Uterus (tissue), 4 donors: ENCODE results near the gene FNDC10. TPM values are rescaled to one million over a fixed set of nuclear protein-coding genes. Genes with fewer than 3 reads are reported as not detected.
"Not testable (repeated sequence)": the region's sequence is repeated elsewhere in the genome, so short reads cannot be mapped to it uniquely, and the experiment has no call there.

ENCODE experiments used
- DNase-seq, 2 donors: peaks; one replicate each; pipeline ENCODE4 v3.0.0-alpha.2; 2019 to 2020
- H3K27ac ChIP-seq, 2 donors: fragments of 200-600 bp; sonication (generic); 1 replicate in 1 of 2; 2 replicates in 1 of 2; pipeline ENCODE4 v1.5.1; 2016 to 2018
- H3K27me3 ChIP-seq, 2 donors: fragments of 200-600 bp; sonication (generic); one replicate each; pipeline ENCODE4 v1.5.1; 2018 to 2019; ENCODE audit warnings: control low read depth in 1 of 2
- H3K36me3 ChIP-seq, 2 donors: fragments of 200-600 bp; sonication (generic); one replicate each; pipeline ENCODE4 v1.5.1; 2019; ENCODE audit warnings: control low read depth in 1 of 2
- H3K4me1 ChIP-seq, 2 donors: fragments of 200-600 bp; sonication (generic); one replicate each; pipeline ENCODE4 v1.5.1; 2018 to 2019; ENCODE audit warnings: control low read depth in 1 of 2
- H3K4me3 ChIP-seq, 2 donors: fragments of 200-600 bp; sonication (generic); 1 replicate in 1 of 2; 2 replicates in 1 of 2; pipeline ENCODE4 v1.5.1; 2018 to 2019; ENCODE audit warnings: mild to moderate bottlenecking in 1 of 2
- H3K9me3 ChIP-seq, 2 donors: fragments of 200-600 bp; sonication (generic); one replicate each; pipeline ENCODE4 v1.5.1; 2019; ENCODE audit warnings: control low read depth in 1 of 2
- POLR2A ChIP-seq, 2 donors: fragments of 450-650 bp; IDR thresholded peaks; one replicate each; pipeline ENCODE4 v1.6.1; 2016; ENCODE audit warnings: antibody characterized with exemption in 2 of 2, mild to moderate bottlenecking in 1 of 2, moderate library complexity in 1 of 2
- intact Hi-C: fragments of 100-400 bp; cut with DNase I; formaldehyde crosslinking; loops from one replicate; pipeline ENCODE4 v1.15.1; 2023; ENCODE audit warnings: low total_unique reads
- total RNA-seq, 4 donors: library from RNA; depleted of rRNA in 3 of 4; stranded (reverse); fragments of >200 nt in 3 of 4; gene quantifications; one replicate each; pipeline versions ENCODE4 v1.1.0 to v1.2.4, GENCODE V29; 2014 to 2023
- TF ChIP-seq, protein P1 (sequence below), 4 experiments: fragments of 200-600 bp in 2 of 4; fragments of 450-650 bp in 2 of 4; sonication (generic) in 2 of 4; IDR thresholded peaks; one replicate each; pipeline ENCODE4 v1.5.1; 2016 to 2019; ENCODE audit warnings: antibody characterized with exemption in 4 of 4, mild to moderate bottlenecking in 2 of 4, moderate library complexity in 1 of 4
- donor health status: DM: yes; HTN: yes; CAD: no.

FNDC10 gene
- total RNA-seq, 4 donors from 2014 or later: 0.40 to 0.48 TPM; not detected in 2

GRCh38 chr1:1598720-1599029, 1.3 kb downstream of the FNDC10 start:
- TF ChIP-seq, protein P1, sequence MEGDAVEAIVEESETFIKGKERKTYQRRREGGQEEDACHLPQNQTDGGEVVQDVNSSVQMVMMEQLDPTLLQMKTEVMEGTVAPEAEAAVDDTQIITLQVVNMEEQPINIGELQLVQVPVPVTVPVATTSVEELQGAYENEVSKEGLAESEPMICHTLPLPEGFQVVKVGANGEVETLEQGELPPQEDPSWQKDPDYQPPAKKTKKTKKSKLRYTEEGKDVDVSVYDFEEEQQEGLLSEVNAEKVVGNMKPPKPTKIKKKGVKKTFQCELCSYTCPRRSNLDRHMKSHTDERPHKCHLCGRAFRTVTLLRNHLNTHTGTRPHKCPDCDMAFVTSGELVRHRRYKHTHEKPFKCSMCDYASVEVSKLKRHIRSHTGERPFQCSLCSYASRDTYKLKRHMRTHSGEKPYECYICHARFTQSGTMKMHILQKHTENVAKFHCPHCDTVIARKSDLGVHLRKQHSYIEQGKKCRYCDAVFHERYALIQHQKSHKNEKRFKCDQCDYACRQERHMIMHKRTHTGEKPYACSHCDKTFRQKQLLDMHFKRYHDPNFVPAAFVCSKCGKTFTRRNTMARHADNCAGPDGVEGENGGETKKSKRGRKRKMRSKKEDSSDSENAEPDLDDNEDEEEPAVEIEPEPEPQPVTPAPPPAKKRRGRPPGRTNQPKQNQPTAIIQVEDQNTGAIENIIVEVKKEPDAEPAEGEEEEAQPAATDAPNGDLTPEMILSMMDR (IDR thresholded peaks at IDR 0.05): no peak
- TF ChIP-seq POLR2A (IDR thresholded peaks at IDR 0.05): no peak
- Histone ChIP-seq H3K9me3 (no peaks in the 10 kb centered on the region), H3K27me3 (peaks cover 0 to 5% of the 10 kb centered on the region in 2 donors), H3K36me3 (no peaks in the 10 kb centered on the region), H3K4me1 (peaks cover 0 to 4% of the 10 kb centered on the region in 2 donors), H3K27ac (no peak overlapping the region), H3K4me3 (no peak overlapping the region)
- DNase-seq: no peak
- intact Hi-C loops: no loop called here

- intact Hi-C loops: no loop called here
- H3K4me1 ChIP-seq: peaks cover 0 to 4% of the 10 kb centered on the region in 2 donors
- no peaks in the 10 kb centered on the region for H3K9me3 ChIP-seq
- no peak overlapping the region for H3K4me3 ChIP-seq
- no peak for TF ChIP-seq POLR2A (IDR thresholded peaks at IDR 0.05)
- TF ChIP-seq, protein P1 (IDR thresholded peaks at IDR 0.05): no peak
- no peaks in the 10 kb centered on the region for H3K36me3 ChIP-seq
- no peak for DNase-seq
- peaks cover 0 to 5% of the 10 kb centered on the region in 2 donors for H3K27me3 ChIP-seq
- H3K27ac ChIP-seq: no peak overlapping the region
These were observed 1.8 kb downstream of the FNDC10 start for GRCh38 chr1:1598051-1598719.

GRCh38 chr1:1597275-1597930, 2.5 kb downstream of the FNDC10 start:
- H3K9me3 ChIP-seq: no peaks in the 10 kb centered on the region
- H3K4me3 ChIP-seq: no peak overlapping the region
- peaks cover 0 to 4% of the 10 kb centered on the region in 2 donors for H3K4me1 ChIP-seq
- intact Hi-C loops: no loop called here
- H3K27me3 ChIP-seq: peaks cover 0 to 5% of the 10 kb centered on the region in 2 donors
- H3K27ac ChIP-seq: no peak overlapping the region
- no peak for DNase-seq
- H3K36me3 ChIP-seq: no peaks in the 10 kb centered on the region
- no peak for TF ChIP-seq POLR2A (IDR thresholded peaks at IDR 0.05)
- TF ChIP-seq, protein P1 (IDR thresholded peaks at IDR 0.05): no peak

- TF ChIP-seq, protein P1 (IDR thresholded peaks at IDR 0.05): no peak
- TF ChIP-seq POLR2A (IDR thresholded peaks at IDR 0.05): no peak
- H3K36me3 ChIP-seq: no peaks in the 10 kb centered on the region
- H3K9me3 ChIP-seq: no peaks in the 10 kb centered on the region
- H3K4me1 ChIP-seq: peaks cover 0 to 4% of the 10 kb centered on the region in 2 donors
- intact Hi-C loops: no loop called here
- DNase-seq: no peak
- H3K27me3 ChIP-seq: peaks cover 0 to 5% of the 10 kb centered on the region in 2 donors
- no peak overlapping the region for H3K4me3 ChIP-seq
- no peak overlapping the region for H3K27ac ChIP-seq
These were observed 3.3 kb downstream of the FNDC10 start for GRCh38 chr1:1596493-1597274.

GRCh38 chr1:1595341-1595740, 4.6 kb downstream of the FNDC10 start:
- H3K27me3 ChIP-seq, H3K9me3 ChIP-seq, intact Hi-C loops, H3K4me1 ChIP-seq, H3K4me3 ChIP-seq, DNase-seq, H3K27ac ChIP-seq, H3K36me3 ChIP-seq: not testable (repeated sequence)
